Central memory CD8-positive, alpha-beta T cell (primary cell): ENCODE results near the gene PDCD4.

Experiments used
- ATAC-seq: fragments of 150-1000 bp; cut with Tn5 transposase; replicated peaks from 2 replicates; pipeline ENCODE4 v1.10.0; 2022; ENCODE audit warnings: mild to moderate bottlenecking, moderate FRiP score, moderate number of reproducible peaks; ENCODE audit not compliant: poor library complexity, severe bottlenecking; ENCODE audit errors: extremely low read depth
- DNase-seq, 2 donors: peaks; one replicate each; pipeline ENCODE4 v3.0.0; 2021; ENCODE audit warnings: low spot score in 2 of 2
- H3K27ac Mint-ChIP-seq: one replicate; pipeline ENCODE4 v1.8.0; 2022; ENCODE audit warnings: low read depth, mild to moderate bottlenecking, moderate library complexity, mixed read lengths
- H3K27me3 Mint-ChIP-seq: one replicate; pipeline ENCODE4 v1.8.0; 2022; ENCODE audit warnings: mixed read lengths
- H3K36me3 Mint-ChIP-seq: one replicate; pipeline ENCODE4 v1.8.0; 2022; ENCODE audit warnings: mild to moderate bottlenecking, moderate library complexity, mixed read lengths; ENCODE audit not compliant: insufficient read depth
- H3K4me1 Mint-ChIP-seq: one replicate; pipeline ENCODE4 v1.8.0; 2022; ENCODE audit warnings: mixed read lengths
- H3K4me3 Mint-ChIP-seq: one replicate; pipeline ENCODE4 v1.8.0; 2022; ENCODE audit warnings: mild to moderate bottlenecking, moderate library complexity, mixed read lengths
- H3K9me3 Mint-ChIP-seq: one replicate; pipeline ENCODE4 v1.8.0; 2022; ENCODE audit warnings: mixed read lengths

Gene PDCD4

GRCh38 chr10:110871298-110872084 is at the start of gene PDCD4:
Gene PDCD4, plus strand, starts transcription at chr10:110871928. Its CDS starts 4,100 bp downstream, at chr10:110876028.
- no peaks in the 10 kb centered on the region for H3K9me3 Mint-ChIP-seq
- H3K27ac Mint-ChIP-seq = peak within 1 kb of the TSS; percentile 97
- H3K27me3 Mint-ChIP-seq = no peaks in the 10 kb centered on the region
- peaks cover 39% of the 10 kb centered on the region for H3K36me3 Mint-ChIP-seq
- DNase-seq (peak; percentile 84 to 89), ATAC-seq (peak; percentile 59)
- peaks cover 64% of the 10 kb centered on the region for H3K4me1 Mint-ChIP-seq
- H3K4me3 Mint-ChIP-seq = peak within 1 kb of the TSS; percentile 78

- H3K27ac Mint-ChIP-seq = no peak overlapping the region
- ATAC-seq (no peak), DNase-seq (no peak)
- peaks cover 8% of the 10 kb centered on the region for H3K4me1 Mint-ChIP-seq
- no peaks in the 10 kb centered on the region for H3K9me3 Mint-ChIP-seq
- H3K27me3 Mint-ChIP-seq = no peaks in the 10 kb centered on the region
- no peak overlapping the region for H3K4me3 Mint-ChIP-seq
- H3K36me3 Mint-ChIP-seq = no peaks in the 10 kb centered on the region
Observed at GRCh38 chr10:110822035-110822711, 49.6 kb upstream of the PDCD4 start.

- Mint-ChIP-seq H3K27ac (no peak overlapping the region), H3K4me1 (peaks cover 8% of the 10 kb centered on the region), H3K9me3 (no peaks in the 10 kb centered on the region), H3K27me3 (no peaks in the 10 kb centered on the region), H3K36me3 (no peaks in the 10 kb centered on the region), H3K4me3 (no peak overlapping the region)
- no peak for ATAC-seq
- no peak for DNase-seq
Observed at GRCh38 chr10:110822712-110823311, 48.9 kb upstream of the PDCD4 start.

GRCh38 chr10:110824152-110824441 is 47.6 kb upstream of the PDCD4 start:
- Mint-ChIP-seq H3K27ac (no peak overlapping the region), H3K9me3 (no peaks in the 10 kb centered on the region)

GRCh38 chr10:110824660-110825059 is 47.1 kb upstream of the PDCD4 start:
- peaks cover 8% of the 10 kb centered on the region for H3K4me1 Mint-ChIP-seq
- H3K27me3 Mint-ChIP-seq = no peaks in the 10 kb centered on the region
- no peaks in the 10 kb centered on the region for H3K9me3 Mint-ChIP-seq
- H3K4me3 Mint-ChIP-seq = no peak overlapping the region
- ATAC-seq = no peak
- H3K36me3 Mint-ChIP-seq = no peaks in the 10 kb centered on the region
- DNase-seq = no peak
- H3K27ac Mint-ChIP-seq = no peak overlapping the region

More at GRCh38 chr10:110824152-110824441, 47.6 kb upstream of the PDCD4 start:
- peaks cover 8% of the 10 kb centered on the region for H3K4me1 Mint-ChIP-seq
- ATAC-seq (no peak), DNase-seq (no peak)
- no peaks in the 10 kb centered on the region for H3K27me3 Mint-ChIP-seq
- no peaks in the 10 kb centered on the region for H3K36me3 Mint-ChIP-seq
- no peak overlapping the region for H3K4me3 Mint-ChIP-seq

GRCh38 chr10:110825508-110825907 is 46.2 kb upstream of the PDCD4 start:
- Mint-ChIP-seq H3K9me3 (no peaks in the 10 kb centered on the region), H3K36me3 (no peaks in the 10 kb centered on the region), H3K4me3 (no peak overlapping the region), H3K27ac (no peak overlapping the region), H3K4me1 (peaks cover 8% of the 10 kb centered on the region), H3K27me3 (no peaks in the 10 kb centered on the region)
- ATAC-seq (no peak), DNase-seq (no peak)

GRCh38 chr10:110827410-110827809 is 44.3 kb upstream of the PDCD4 start:
- no peak for DNase-seq
- Mint-ChIP-seq H3K9me3 (no peaks in the 10 kb centered on the region), H3K4me1 (peaks cover 1% of the 10 kb centered on the region), H3K36me3 (no peaks in the 10 kb centered on the region), H3K27ac (no peak overlapping the region), H3K4me3 (no peak overlapping the region), H3K27me3 (no peaks in the 10 kb centered on the region)
- no peak for ATAC-seq

GRCh38 chr10:110827875-110828274 is 43.9 kb upstream of the PDCD4 start:
- Mint-ChIP-seq H3K27ac (no peak overlapping the region), H3K4me3 (no peak overlapping the region)

GRCh38 chr10:110828525-110828924 is 43.2 kb upstream of the PDCD4 start:
- no peaks in the 10 kb centered on the region for H3K36me3 Mint-ChIP-seq
- no peak for DNase-seq
- no peak for ATAC-seq
- no peaks in the 10 kb centered on the region for H3K27me3 Mint-ChIP-seq
- no peaks in the 10 kb centered on the region for H3K9me3 Mint-ChIP-seq
- H3K27ac Mint-ChIP-seq = no peak overlapping the region
- no peak overlapping the region for H3K4me3 Mint-ChIP-seq
- H3K4me1 Mint-ChIP-seq = no peaks in the 10 kb centered on the region

More at GRCh38 chr10:110827875-110828274, 43.9 kb upstream of the PDCD4 start:
- ATAC-seq (no peak), DNase-seq (no peak)
- Mint-ChIP-seq H3K27me3 (no peaks in the 10 kb centered on the region), H3K4me1 (no peaks in the 10 kb centered on the region), H3K9me3 (no peaks in the 10 kb centered on the region), H3K36me3 (no peaks in the 10 kb centered on the region)

- no peaks in the 10 kb centered on the region for H3K9me3 Mint-ChIP-seq
- peaks cover 7% of the 10 kb centered on the region for H3K4me1 Mint-ChIP-seq
- DNase-seq (no peak), ATAC-seq (no peak)
- peak overlapping the region; percentile 53 for H3K27ac Mint-ChIP-seq
- H3K4me3 Mint-ChIP-seq = no peak overlapping the region
- H3K36me3 Mint-ChIP-seq = no peaks in the 10 kb centered on the region
- no peaks in the 10 kb centered on the region for H3K27me3 Mint-ChIP-seq
Observed at GRCh38 chr10:110829721-110830410, 41.9 kb upstream of the PDCD4 start.

GRCh38 chr10:110833234-110833940 is 38.3 kb upstream of the PDCD4 start:
- no peaks in the 10 kb centered on the region for H3K27me3 Mint-ChIP-seq
- no peaks in the 10 kb centered on the region for H3K9me3 Mint-ChIP-seq
- H3K4me1 Mint-ChIP-seq = peaks cover 17% of the 10 kb centered on the region
- ATAC-seq (no peak), DNase-seq (no peak)
- no peaks in the 10 kb centered on the region for H3K36me3 Mint-ChIP-seq
- no peak overlapping the region for H3K4me3 Mint-ChIP-seq
- no peak overlapping the region for H3K27ac Mint-ChIP-seq

- peaks cover 17% of the 10 kb centered on the region for H3K4me1 Mint-ChIP-seq
- no peak for ATAC-seq
- no peak for DNase-seq
- H3K27me3 Mint-ChIP-seq = no peaks in the 10 kb centered on the region
- H3K4me3 Mint-ChIP-seq = no peak overlapping the region
- no peaks in the 10 kb centered on the region for H3K36me3 Mint-ChIP-seq
- H3K9me3 Mint-ChIP-seq = no peaks in the 10 kb centered on the region
- H3K27ac Mint-ChIP-seq = no peak overlapping the region
Observed at GRCh38 chr10:110833941-110834628, 37.6 kb upstream of the PDCD4 start.
